Measurements from ENCODE around the gene EDARADD.
"Not testable (repeated sequence)": the region's sequence is repeated elsewhere in the genome, so short reads cannot be mapped to it uniquely, and the experiment has no call there.

EDARADD gene

DNA sequence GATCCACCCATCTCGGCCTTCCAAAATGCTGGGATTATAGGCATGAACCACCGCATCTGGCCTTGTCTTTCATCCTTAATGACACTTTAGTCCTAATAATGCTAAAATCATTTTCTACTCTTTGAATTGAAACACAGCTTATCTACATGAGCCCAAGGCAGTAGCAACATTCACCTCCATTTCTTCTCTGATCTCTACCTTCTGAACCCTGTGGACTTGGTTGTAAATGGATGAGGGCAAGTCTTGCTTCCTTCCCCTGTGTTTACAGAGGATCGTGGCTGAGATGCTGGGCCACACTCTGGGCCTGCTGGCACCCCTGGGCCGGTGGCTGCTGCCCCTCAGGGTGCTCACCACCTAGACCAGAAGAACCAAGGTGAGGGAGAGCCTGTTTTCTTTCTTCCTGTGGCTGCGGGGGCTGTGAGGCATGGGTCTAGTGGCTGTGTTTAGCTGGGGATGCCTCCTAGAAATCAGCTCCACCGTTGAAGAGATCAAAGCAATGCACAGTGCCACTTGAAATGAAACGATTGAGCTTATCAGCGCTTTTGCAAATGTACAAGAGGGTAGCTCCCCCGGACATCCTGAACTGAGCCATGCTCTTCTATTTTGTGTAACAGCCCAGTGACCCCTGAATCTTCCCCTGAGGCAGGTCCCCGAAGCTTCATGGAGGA lies 97.5 kb downstream of the EDARADD start:
- no peak for DNase-seq

GRCh38 chr1:236492378-236492777 lies 98.3 kb downstream of the EDARADD start:
- no peak for DNase-seq

DNA sequence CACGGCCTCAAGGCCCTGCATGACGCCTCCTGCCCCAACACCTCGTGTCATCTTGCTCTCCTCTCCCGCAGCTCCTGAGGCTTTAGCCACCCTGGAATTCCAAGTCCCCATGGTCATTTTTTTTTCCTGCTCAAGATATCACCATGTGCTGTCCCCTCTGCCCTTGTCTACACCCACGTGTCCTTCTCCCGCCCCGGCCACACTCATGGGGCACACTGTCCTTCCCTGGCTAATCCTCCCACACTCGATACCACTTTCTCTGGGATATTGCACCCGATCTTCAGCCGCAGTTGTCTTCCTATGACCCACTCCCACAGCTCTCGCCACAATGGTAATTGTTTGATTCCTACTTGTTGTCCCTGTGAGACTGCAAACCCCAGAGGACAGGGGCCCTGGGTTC lies 100.0 kb downstream of the EDARADD start:
- no peak for DNase-seq

DNA sequence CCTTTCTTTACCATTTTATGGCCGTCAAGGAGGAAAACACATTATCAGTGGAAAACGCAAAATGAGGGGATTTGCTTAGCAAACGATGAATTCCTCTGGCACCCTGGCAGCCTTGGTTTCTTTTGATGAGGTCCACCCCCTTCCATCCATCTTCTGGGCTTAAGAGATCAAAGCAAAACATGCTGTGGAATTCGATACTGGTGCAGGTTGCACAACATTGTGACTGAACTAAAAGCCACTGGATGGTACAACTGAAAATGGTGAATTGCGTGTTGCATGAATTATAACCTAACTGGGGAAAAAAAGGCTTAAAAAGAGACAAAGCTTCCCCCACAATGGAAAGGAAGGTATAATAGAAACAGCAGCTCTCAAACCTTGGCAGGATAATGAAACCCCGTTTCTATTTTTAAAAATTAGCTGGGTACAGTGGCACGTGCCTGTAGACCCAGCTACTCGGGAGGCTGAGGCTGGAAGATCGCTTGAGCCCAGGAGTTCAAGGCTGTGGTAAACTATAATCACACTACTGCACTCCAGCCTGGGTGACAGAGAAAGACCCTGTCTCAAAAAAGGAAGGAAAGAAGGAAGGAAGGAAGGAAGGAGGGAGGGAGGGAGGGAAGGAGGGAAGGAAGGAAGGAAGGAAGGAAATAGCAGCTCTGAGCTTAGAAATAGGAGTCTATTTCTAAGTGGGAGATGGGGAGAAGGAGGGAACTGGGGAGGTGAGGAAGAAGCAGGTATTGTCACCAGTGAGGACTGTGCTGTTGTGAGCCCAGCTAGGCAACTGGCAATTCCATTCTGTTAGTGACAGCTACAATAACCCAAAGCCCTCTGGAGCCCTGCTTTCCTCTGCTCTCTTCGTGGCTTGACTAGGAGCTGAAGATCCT lies 100.7 kb downstream of the EDARADD start:
- no peak for DNase-seq

DNA sequence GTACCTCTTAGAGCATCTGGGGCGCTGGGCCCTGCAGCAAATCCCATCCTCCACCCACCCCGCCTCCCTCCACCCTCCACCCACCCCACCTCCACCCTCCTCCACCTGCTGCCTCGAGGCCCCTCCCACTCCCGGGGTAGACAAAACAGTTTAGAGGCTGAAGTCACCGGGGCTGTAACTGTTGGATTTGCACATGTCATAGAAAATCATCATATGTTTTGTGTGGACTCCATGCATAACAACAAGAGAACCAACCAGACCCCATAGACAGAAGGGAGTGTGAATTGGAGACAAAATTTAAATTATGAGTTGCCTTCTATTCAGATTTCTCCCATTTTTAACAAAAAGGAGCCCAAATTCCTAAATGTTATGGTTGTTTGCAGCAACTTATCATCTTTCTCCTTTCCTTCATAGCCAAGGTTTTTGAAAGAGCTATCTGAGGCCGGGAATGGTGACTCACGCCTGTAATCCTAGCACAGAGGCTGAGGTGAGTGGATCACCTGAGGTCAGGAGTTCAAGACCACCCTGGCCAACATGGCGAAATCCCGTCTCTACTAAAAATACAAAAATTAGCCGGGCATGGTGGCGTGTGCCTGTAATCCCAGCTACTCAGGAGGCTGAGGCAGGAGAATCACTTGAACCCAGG lies 101.5 kb downstream of the EDARADD start:
- DNase-seq: no peak

DNA sequence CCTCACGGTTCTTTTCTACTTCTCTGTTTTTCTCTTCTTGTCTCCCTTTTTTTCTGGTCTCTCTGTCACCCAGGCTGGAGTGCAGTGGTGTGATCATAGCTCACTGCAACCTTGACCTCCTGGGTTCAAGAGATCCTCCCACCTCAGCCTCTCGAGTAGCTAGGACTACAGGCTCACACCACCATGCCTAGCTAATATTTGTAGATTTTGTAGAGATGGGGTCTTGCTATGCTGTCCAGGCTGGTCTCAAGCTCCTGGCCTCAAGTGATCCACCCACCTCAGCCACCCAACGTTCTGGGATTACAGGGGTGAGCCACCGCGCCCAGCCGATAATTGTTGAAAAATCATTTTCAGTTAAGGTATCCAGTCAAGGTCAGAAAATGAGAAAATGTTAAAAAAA lies 103.8 kb downstream of the EDARADD start:
- DNase-seq: no peak

GRCh38 chr1:236501093-236501492 lies 107.0 kb downstream of the EDARADD start:
- no peak for DNase-seq

DNA sequence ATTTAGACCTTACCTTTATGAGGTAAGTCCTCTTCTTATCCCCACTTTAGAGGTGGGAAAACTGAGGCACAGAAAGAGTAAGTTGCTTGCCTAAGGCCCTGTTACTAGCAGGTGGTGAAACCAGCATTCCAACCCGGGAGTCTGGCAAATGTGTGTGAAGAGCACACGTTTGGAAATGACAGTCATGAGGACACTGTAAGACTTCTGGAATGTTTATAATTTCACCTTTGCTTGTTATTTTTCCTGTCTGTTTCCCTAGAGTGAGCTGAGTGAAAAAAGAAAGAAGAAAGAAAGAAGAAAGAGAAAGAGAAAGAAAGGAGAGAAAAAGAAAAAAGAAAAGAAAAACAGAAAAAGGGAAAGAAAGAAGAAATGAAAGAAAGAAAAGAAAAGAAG lies 108.5 kb downstream of the EDARADD start:
- no peak for DNase-seq

GRCh38 chr1:236502972-236503639 lies 109.0 kb downstream of the EDARADD start:
- DNase-seq: no peak

GRCh38 chr1:236504338-236504737 lies 110.3 kb downstream of the EDARADD start:
- DNase-seq: not testable (repeated sequence)

GRCh38 chr1:236507022-236507700 lies 113.1 kb downstream of the EDARADD start:
- no peak for DNase-seq

DNA sequence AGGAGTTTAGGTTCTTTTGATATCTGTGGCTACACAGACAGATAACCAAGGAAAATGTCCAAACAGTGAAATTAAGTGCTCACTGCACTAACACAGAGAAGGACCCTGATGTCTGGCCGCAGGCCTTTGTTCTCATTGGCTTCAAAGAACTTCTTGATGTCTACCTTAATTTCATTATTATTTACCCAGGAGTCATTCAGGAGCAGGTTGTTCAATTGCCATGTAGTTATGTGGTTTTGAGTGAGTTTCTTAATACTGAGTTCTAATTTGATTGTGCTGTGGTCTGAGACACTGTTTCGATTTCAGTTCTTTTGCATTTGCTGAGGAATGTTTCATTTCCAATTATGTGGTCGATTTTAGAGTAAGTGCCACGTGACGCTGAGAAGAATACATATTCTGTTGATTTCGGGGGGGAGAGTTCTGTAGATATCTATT lies 114.5 kb downstream of the EDARADD start:
- DNase-seq: no peak

GRCh38 chr1:236509203-236509602 lies 115.1 kb downstream of the EDARADD start:
- DNase-seq: no peak

DNA sequence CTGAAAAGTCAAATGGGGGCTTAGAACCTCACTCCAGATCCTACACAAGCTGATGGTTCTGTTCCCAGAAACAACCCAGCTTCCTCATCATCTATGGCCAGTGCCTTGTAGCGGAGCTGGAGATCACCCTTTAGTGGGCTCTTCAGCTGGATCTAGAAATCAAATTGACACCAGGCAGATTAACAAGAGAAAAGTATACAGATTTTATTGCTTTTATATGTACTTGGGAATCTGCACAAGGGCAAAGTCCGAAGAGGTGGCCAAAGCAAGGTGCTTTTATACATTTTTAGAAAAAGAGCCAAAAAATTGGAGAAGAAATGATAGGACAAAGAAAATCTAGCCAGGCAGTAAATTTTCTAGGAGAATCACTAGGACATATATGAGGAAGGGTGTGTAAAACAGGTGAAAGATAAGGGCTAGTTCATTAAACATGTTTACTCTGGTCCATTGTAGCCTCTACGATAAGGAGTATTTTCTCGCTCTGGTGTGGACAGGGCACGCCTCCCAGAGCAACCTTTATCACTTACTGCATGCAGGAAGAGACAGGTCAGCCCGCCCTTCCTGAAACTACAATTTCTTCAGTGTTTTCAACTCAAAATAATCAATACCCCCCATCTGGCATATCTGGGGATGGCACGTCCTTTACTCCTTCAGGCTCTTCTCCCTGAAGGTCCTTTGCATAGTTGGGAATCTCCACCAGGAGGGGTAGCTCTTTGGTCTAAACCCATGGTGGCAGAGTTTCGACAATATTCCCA lies 115.7 kb downstream of the EDARADD start:
- peak; percentile 17 for DNase-seq

GRCh38 chr1:236511735-236512418 lies 117.8 kb downstream of the EDARADD start:
- no peak for DNase-seq

GRCh38 chr1:236514703-236515442 lies 120.8 kb downstream of the EDARADD start:
- peak; percentile 84 for DNase-seq

DNA sequence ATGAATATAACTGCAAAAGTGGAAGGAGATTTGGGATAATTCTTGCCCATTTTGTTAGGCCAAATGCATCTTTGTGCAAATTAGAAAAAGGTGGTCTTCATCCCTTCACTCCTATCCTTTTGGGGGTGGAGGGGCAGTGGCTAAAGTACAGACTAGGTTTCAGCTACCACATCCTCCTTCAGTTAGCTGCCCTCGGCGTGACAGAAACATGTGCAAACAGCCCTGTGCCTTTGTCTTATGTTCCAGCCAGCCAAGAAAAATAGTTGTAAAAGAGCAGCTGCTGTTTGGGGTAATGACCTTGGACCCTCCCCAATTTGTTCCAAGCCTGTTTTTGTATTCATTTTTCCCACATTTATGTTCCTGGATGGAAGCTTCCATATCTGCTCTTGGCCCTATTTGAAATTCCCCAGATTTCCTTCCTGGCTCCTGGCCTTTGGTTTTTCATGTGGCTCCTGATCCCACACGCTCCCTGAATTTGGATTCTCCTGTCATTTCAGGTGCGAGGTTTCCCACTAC lies 121.4 kb downstream of the EDARADD start:
- peak; percentile 65 for DNase-seq

DNA sequence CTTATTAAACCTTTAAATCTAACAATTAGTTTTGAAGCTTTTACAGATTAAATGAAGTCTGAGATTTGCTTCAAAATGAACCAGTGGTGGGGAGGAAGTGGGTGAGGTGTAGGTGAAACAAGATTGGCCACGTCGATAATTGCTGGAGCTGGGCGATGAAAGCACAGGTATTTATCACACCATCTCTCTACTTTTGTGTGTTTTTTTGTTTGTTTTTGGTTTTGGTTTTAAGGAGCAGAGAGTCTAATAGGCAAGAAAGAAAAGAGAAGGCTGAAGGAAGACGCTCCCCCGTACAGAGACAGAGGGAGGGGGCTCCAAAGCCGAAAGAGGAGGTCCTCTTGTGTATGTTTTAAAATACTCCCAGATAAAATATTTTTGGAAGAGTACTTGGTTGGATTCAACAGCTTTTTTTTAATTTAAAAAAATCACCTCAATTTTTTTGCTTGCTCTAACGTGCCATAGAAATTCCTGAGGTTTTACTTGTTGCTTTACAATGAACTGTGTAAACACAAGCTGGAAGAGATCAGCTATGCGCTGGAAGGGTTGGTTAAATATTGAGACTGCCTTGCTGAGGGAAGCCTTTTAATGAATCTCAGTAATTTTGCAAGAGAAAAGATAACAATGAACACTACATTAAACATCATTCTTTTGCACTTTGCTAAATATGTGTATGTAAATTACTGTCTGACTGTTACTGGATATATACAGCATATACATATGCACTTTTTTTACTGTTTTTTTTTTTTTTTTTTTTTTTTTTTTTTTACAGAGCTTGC lies 123.0 kb downstream of the EDARADD start:
- no peak for DNase-seq

GRCh38 chr1:236518322-236518721 lies 124.2 kb downstream of the EDARADD start:
- no peak for DNase-seq

Measured in DMS153 (cell line).